ENCODE results near the gene ACER2. TPM values are rescaled to one million over a fixed set of nuclear protein-coding genes. Genes with fewer than 3 reads are reported as not detected.

Gene ACER2
- total RNA-seq, 1 experiment from 2014 or later = 8.8 TPM

DNA sequence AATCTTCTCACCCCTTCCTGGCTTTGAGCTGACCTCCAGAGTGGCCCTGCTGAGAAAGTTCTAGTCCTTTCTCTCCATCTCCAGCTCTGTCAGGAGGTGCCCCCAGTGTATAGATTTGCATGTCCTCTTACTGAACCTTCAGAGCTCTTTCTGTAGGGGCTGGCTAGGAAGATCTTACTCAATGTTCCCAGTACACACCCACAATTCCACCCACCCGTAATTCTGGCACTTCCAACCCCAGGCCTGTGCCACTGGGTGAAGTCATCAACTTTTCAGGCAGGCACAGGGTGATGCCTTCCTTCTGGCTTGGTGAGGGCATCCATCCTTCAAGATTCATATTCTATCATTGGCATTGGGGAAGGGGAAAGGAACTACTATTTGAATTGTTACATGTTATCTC, 75.9 kb downstream of the ACER2 start (continued):
- TF ChIP-seq, protein P1, sequence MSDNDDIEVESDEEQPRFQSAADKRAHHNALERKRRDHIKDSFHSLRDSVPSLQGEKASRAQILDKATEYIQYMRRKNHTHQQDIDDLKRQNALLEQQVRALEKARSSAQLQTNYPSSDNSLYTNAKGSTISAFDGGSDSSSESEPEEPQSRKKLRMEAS (CRISPR knock-in tag; IDR thresholded peaks at IDR 0.05) = no peak
- TF ChIP-seq KAT7 (CRISPR knock-in tag; IDR thresholded peaks at IDR 0.05; ENCODE audit: borderline replicate concordance) (no peak), GTF2I (CRISPR knock-in tag; conservative IDR thresholded peaks at IDR 0.05) (no peak), TP53 (CRISPR knock-in tag; IDR thresholded peaks at IDR 0.05) (no peak)
- TF ChIP-seq, protein P2, sequence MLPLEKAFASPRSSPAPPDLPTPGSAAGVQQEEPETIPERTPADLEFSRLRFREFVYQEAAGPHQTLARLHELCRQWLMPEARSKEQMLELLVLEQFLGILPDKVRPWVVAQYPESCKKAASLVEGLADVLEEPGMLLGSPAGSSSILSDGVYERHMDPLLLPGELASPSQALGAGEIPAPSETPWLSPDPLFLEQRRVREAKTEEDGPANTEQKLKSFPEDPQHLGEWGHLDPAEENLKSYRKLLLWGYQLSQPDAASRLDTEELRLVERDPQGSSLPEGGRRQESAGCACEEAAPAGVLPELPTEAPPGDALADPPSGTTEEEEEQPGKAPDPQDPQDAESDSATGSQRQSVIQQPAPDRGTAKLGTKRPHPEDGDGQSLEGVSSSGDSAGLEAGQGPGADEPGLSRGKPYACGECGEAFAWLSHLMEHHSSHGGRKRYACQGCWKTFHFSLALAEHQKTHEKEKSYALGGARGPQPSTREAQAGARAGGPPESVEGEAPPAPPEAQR (CRISPR knock-in tag; IDR thresholded peaks at IDR 0.05) = no peak

DNA sequence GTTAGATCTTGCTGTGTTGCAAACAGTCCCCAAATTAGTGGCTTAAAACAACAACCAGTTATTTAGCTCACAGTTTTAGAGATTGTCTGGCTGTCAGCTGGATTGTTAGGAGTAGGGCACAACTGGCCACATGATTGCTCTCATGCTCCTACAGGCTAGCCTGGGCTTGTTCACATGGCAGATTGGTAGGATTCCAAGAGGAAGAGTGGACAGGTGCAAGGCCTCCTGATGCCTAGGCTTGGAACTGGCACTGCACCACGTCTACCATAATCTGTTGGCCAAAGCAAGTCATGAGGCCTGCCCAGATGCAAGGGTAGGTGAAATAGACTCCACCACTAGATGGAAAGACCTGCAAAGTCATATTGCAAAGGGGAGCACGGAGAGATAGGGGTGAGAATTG, 76.4 kb downstream of the ACER2 start:
- POLR2A ChIA-PET = no interaction called here
- CTCF ChIA-PET = interaction anchor here (1.1 to 1.8 kb wide), 2 partner anchors 20 to 21 kb away, joined by 3 to 5 read pairs; no protein-coding TSS in a partner anchor
- Mint-ChIP-seq H3K9me3 (peaks cover 4% of the 10 kb centered on the region; the same call in 1 of the 2 replicates), H3K4me3 (no peak overlapping the region), H3K36me3 (no peaks in the 10 kb centered on the region), H3K4me1 (no peaks in the 10 kb centered on the region), H3K27ac (no peak overlapping the region), H3K27me3 (ENCODE audit: low read depth) (no peaks in the 10 kb centered on the region; the same call in 1 of the 2 replicates)
- ATAC-seq (no peak), DNase-seq (ENCODE audit: low spot score) (no peak)
- TF ChIP-seq, protein P3, sequence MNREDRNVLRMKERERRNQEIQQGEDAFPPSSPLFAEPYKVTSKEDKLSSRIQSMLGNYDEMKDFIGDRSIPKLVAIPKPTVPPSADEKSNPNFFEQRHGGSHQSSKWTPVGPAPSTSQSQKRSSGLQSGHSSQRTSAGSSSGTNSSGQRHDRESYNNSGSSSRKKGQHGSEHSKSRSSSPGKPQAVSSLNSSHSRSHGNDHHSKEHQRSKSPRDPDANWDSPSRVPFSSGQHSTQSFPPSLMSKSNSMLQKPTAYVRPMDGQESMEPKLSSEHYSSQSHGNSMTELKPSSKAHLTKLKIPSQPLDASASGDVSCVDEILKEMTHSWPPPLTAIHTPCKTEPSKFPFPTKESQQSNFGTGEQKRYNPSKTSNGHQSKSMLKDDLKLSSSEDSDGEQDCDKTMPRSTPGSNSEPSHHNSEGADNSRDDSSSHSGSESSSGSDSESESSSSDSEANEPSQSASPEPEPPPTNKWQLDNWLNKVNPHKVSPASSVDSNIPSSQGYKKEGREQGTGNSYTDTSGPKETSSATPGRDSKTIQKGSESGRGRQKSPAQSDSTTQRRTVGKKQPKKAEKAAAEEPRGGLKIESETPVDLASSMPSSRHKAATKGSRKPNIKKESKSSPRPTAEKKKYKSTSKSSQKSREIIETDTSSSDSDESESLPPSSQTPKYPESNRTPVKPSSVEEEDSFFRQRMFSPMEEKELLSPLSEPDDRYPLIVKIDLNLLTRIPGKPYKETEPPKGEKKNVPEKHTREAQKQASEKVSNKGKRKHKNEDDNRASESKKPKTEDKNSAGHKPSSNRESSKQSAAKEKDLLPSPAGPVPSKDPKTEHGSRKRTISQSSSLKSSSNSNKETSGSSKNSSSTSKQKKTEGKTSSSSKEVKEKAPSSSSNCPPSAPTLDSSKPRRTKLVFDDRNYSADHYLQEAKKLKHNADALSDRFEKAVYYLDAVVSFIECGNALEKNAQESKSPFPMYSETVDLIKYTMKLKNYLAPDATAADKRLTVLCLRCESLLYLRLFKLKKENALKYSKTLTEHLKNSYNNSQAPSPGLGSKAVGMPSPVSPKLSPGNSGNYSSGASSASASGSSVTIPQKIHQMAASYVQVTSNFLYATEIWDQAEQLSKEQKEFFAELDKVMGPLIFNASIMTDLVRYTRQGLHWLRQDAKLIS (CRISPR knock-in tag; IDR thresholded peaks at IDR 0.05; ENCODE audit: borderline replicate concordance) = no peak
- TF ChIP-seq ETV6 (CRISPR knock-in tag; IDR thresholded peaks at IDR 0.05) = no peak
- TF ChIP-seq, protein P4, sequence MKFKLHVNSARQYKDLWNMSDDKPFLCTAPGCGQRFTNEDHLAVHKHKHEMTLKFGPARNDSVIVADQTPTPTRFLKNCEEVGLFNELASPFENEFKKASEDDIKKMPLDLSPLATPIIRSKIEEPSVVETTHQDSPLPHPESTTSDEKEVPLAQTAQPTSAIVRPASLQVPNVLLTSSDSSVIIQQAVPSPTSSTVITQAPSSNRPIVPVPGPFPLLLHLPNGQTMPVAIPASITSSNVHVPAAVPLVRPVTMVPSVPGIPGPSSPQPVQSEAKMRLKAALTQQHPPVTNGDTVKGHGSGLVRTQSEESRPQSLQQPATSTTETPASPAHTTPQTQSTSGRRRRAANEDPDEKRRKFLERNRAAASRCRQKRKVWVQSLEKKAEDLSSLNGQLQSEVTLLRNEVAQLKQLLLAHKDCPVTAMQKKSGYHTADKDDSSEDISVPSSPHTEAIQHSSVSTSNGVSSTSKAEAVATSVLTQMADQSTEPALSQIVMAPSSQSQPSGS (CRISPR knock-in tag; IDR thresholded peaks at IDR 0.05; ENCODE audit: borderline replicate concordance, low read depth) = no peak
- TF ChIP-seq NFATC4 (CRISPR knock-in tag; IDR thresholded peaks at IDR 0.05) = no peak
- no peak for TF ChIP-seq EMX1 (CRISPR knock-in tag; IDR thresholded peaks at IDR 0.05)
- no peak for TF ChIP-seq ZNF396 (CRISPR knock-in tag; IDR thresholded peaks at IDR 0.05; ENCODE audit: borderline replicate concordance)
- TF ChIP-seq JUN (CRISPR knock-in tag; IDR thresholded peaks at IDR 0.05) = no peak
- TF ChIP-seq, protein P5, sequence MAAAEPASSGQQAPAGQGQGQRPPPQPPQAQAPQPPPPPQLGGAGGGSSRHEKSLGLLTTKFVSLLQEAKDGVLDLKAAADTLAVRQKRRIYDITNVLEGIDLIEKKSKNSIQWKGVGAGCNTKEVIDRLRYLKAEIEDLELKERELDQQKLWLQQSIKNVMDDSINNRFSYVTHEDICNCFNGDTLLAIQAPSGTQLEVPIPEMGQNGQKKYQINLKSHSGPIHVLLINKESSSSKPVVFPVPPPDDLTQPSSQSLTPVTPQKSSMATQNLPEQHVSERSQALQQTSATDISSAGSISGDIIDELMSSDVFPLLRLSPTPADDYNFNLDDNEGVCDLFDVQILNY (CRISPR knock-in tag; IDR thresholded peaks at IDR 0.05) = no peak
- TF ChIP-seq RORB (CRISPR knock-in tag; IDR thresholded peaks at IDR 0.05) = no peak
- TF ChIP-seq, protein P6, sequence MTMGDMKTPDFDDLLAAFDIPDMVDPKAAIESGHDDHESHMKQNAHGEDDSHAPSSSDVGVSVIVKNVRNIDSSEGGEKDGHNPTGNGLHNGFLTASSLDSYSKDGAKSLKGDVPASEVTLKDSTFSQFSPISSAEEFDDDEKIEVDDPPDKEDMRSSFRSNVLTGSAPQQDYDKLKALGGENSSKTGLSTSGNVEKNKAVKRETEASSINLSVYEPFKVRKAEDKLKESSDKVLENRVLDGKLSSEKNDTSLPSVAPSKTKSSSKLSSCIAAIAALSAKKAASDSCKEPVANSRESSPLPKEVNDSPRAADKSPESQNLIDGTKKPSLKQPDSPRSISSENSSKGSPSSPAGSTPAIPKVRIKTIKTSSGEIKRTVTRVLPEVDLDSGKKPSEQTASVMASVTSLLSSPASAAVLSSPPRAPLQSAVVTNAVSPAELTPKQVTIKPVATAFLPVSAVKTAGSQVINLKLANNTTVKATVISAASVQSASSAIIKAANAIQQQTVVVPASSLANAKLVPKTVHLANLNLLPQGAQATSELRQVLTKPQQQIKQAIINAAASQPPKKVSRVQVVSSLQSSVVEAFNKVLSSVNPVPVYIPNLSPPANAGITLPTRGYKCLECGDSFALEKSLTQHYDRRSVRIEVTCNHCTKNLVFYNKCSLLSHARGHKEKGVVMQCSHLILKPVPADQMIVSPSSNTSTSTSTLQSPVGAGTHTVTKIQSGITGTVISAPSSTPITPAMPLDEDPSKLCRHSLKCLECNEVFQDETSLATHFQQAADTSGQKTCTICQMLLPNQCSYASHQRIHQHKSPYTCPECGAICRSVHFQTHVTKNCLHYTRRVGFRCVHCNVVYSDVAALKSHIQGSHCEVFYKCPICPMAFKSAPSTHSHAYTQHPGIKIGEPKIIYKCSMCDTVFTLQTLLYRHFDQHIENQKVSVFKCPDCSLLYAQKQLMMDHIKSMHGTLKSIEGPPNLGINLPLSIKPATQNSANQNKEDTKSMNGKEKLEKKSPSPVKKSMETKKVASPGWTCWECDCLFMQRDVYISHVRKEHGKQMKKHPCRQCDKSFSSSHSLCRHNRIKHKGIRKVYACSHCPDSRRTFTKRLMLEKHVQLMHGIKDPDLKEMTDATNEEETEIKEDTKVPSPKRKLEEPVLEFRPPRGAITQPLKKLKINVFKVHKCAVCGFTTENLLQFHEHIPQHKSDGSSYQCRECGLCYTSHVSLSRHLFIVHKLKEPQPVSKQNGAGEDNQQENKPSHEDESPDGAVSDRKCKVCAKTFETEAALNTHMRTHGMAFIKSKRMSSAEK (CRISPR knock-in tag; IDR thresholded peaks at IDR 0.05; ENCODE audit: borderline replicate concordance) = no peak
- TF ChIP-seq, protein P7, sequence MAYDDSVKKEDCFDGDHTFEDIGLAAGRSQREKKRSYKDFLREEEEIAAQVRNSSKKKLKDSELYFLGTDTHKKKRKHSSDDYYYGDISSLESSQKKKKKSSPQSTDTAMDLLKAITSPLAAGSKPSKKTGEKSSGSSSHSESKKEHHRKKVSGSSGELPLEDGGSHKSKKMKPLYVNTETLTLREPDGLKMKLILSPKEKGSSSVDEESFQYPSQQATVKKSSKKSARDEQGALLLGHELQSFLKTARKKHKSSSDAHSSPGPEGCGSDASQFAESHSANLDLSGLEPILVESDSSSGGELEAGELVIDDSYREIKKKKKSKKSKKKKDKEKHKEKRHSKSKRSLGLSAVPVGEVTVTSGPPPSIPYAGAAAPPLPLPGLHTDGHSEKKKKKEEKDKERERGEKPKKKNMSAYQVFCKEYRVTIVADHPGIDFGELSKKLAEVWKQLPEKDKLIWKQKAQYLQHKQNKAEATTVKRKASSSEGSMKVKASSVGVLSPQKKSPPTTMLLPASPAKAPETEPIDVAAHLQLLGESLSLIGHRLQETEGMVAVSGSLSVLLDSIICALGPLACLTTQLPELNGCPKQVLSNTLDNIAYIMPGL (CRISPR knock-in tag; IDR thresholded peaks at IDR 0.05) = no peak
- TF ChIP-seq RELA (CRISPR knock-in tag; IDR thresholded peaks at IDR 0.05; ENCODE audit: borderline replicate concordance) = no peak
- TF ChIP-seq TEAD4 (CRISPR knock-in tag; IDR thresholded peaks at IDR 0.05) = no peak
- TF ChIP-seq NR2C2 (CRISPR knock-in tag; IDR thresholded peaks at IDR 0.05) = no peak
